GM12878 (cell line): Measurements from ENCODE around the gene EPHA1. TPM values are rescaled to one million over a fixed set of nuclear protein-coding genes. Genes with fewer than 3 reads are reported as not detected.

ENCODE experiments used
- ATAC-seq: fragments of 200-7000 bp; cut with Tn5 transposase; 3 replicates; pipeline ENCODE4 v1.9.1; 2020; ENCODE audit warnings: mild to moderate bottlenecking, moderate library complexity
- BruUV-seq: library from RNA; stranded (reverse); fragments of 400-500 nt; replicated peaks from 2 replicates; lab custom pipeline; 2021; lab: Mats Ljungman, UMichigan
- CTCF ChIA-PET: fragments of 300-600 bp; sonication (Branson Sonifier 250); formaldehyde crosslinking; extraction: SDS; loops from one replicate; lab custom pipeline; 2021; ENCODE audit warnings: inconsistent platforms; lab: Yijun Ruan, JAX
- POLR2A ChIA-PET: fragments of 350-600 bp; formaldehyde crosslinking; extraction: SDS; loops from one replicate; lab custom pipeline; 2021; ENCODE audit warnings: inconsistent platforms; lab: Charles Lee
- RAD21 ChIA-PET: fragments of 300-600 bp; sonication (Branson Sonifier 250); formaldehyde crosslinking; loops from one replicate; lab custom pipeline; 2023; ENCODE audit warnings: antibody characterized with exemption; ENCODE audit not compliant: unreplicated experiment; lab: Charles Lee
- SMC1A ChIA-PET: fragments of 300-600 bp; sonication (Branson Sonifier 250); formaldehyde crosslinking; loops from one replicate; lab custom pipeline; 2023; ENCODE audit not compliant: unreplicated experiment, uncharacterized antibody; lab: Charles Lee
- DNase-seq: peaks from one replicate; pipeline ENCODE4 v3.0.0-alpha.2; 2011; ENCODE audit warnings: low read depth, low spot score
- FAIRE-seq: peaks from 3 replicates; lab custom pipeline; 2011; peaks lifted over from hg19 to GRCh38; lab: Jason Lieb, UNC
- H2AFZ ChIP-seq: 2 replicates; pipeline ENCODE4 v1.6.0; 2011; ENCODE audit warnings: low read depth, low read length, control low read depth; ENCODE audit not compliant: control insufficient read depth
- H3K27ac ChIP-seq: 2 replicates; pipeline ENCODE4 v1.5.1; 2011; ENCODE audit warnings: control low read depth; ENCODE audit not compliant: control insufficient read depth, insufficient read depth
- H3K27me3 ChIP-seq, 2 experiments: replicated peaks in 1 of 2; 2 replicates each; pipeline versions ENCODE4 v1.6.0 to v1.6.1; 2011; ENCODE audit warnings: low read length in 1 of 2; ENCODE audit not compliant: control insufficient read depth in 2 of 2, insufficient read depth in 2 of 2
- H3K36me3 ChIP-seq, 2 experiments: 2 replicates each; pipeline ENCODE4 v1.5.1; 2011; ENCODE audit warnings: low read length in 1 of 2; ENCODE audit not compliant: control insufficient read depth in 2 of 2, insufficient read depth in 2 of 2
- H3K4me1 ChIP-seq: 2 replicates; pipeline ENCODE4 v1.6.1; 2011; ENCODE audit warnings: mild to moderate bottlenecking, low read length, moderate library complexity, mixed read lengths; ENCODE audit not compliant: control insufficient read depth, insufficient read depth
- H3K4me2 ChIP-seq: 2 replicates; pipeline ENCODE4 v1.6.0; 2011; ENCODE audit warnings: control low read depth; ENCODE audit not compliant: control insufficient read depth, insufficient read depth
- H3K4me3 ChIP-seq: fragments of 200-600 bp; sonication (generic); 2 replicates; pipeline ENCODE4 v1.5.1; 2016
- H3K79me2 ChIP-seq: 2 replicates; pipeline ENCODE4 v1.6.0; 2011; ENCODE audit warnings: low read length; ENCODE audit not compliant: control insufficient read depth, insufficient read depth
- H3K9ac ChIP-seq: 2 replicates; pipeline ENCODE4 v1.8.0; 2011; ENCODE audit warnings: low read length, control low read depth, mixed read lengths; ENCODE audit not compliant: control insufficient read depth, insufficient read depth
- H3K9me3 ChIP-seq: replicated peaks from 3 replicates; pipeline ENCODE4 v1.5.1; 2011; ENCODE audit warnings: mild to moderate bottlenecking, low read length; ENCODE audit not compliant: control insufficient read depth, insufficient read depth
- H4K20me1 ChIP-seq: 2 replicates; pipeline ENCODE4 v1.6.0; 2011; ENCODE audit not compliant: control insufficient read depth, insufficient read depth
- E4F1 ChIP-seq: fragments of 450-650 bp; IDR thresholded peaks from 2 replicates; pipeline ENCODE4 v1.6.1; 2018; ENCODE audit warnings: borderline replicate concordance, mild to moderate bottlenecking; ENCODE audit not compliant: partially characterized antibody
- FOXM1 ChIP-seq: IDR thresholded peaks from 2 replicates; pipeline ENCODE4 v1.6.1; 2012; ENCODE audit warnings: low read depth, mild to moderate bottlenecking, inconsistent platforms, low read length, moderate library complexity
- JUND ChIP-seq: IDR thresholded peaks from 2 replicates; pipeline ENCODE4 v1.6.1; 2012; ENCODE audit warnings: low read depth, mild to moderate bottlenecking, low read length, improper control_type of control experiment, moderate library complexity
- MYB ChIP-seq: fragments of 150-350 bp; IDR thresholded peaks from 2 replicates; pipeline ENCODE4 v1.6.1; 2014; ENCODE audit warnings: mild to moderate bottlenecking, low read depth, low read length, borderline replicate concordance
- NBN ChIP-seq: fragments of 450-650 bp; IDR thresholded peaks from 2 replicates; pipeline ENCODE4 v1.6.1; 2016
- PML ChIP-seq: IDR thresholded peaks from 2 replicates; pipeline ENCODE4 v1.6.1; 2012; ENCODE audit warnings: low read length, inconsistent platforms
- POU2F2 ChIP-seq: IDR thresholded peaks from 3 replicates; pipeline ENCODE4 v1.6.1; 2011; ENCODE audit warnings: low read depth, mild to moderate bottlenecking, low read length, borderline replicate concordance
- RELA ChIP-seq: fragments of 450-650 bp; IDR thresholded peaks from 2 replicates; pipeline ENCODE4 v1.8.0; 2014; ENCODE audit warnings: borderline replicate concordance; ENCODE audit not compliant: partially characterized antibody
- RELB ChIP-seq: fragments of 450-650 bp; IDR thresholded peaks from 2 replicates; pipeline ENCODE4 v1.6.1; 2017; ENCODE audit warnings: low read depth, mild to moderate bottlenecking, moderate library complexity
- RUNX3 ChIP-seq: IDR thresholded peaks from 2 replicates; pipeline ENCODE4 v1.6.1; 2012; ENCODE audit warnings: low read length, inconsistent platforms
- SRF ChIP-seq, 2 experiments: IDR thresholded peaks; 2 replicates each; pipeline ENCODE4 v1.6.1; 2011; ENCODE audit warnings: low read depth in 2 of 2, low read length in 2 of 2, mild to moderate bottlenecking in 1 of 2, moderate library complexity in 1 of 2
- TAF1 ChIP-seq: IDR thresholded peaks from 2 replicates; pipeline ENCODE4 v1.6.1; 2011; ENCODE audit warnings: mild to moderate bottlenecking, low read depth, low read length, borderline replicate concordance
- USF1 ChIP-seq: IDR thresholded peaks from 2 replicates; pipeline ENCODE4 v1.6.1; 2011; ENCODE audit warnings: borderline replicate concordance, low read depth, mild to moderate bottlenecking, moderate library complexity, mixed read lengths, low read length; ENCODE audit not compliant: insufficient read depth; ENCODE audit errors: extremely low read length
- ZBTB33 ChIP-seq: fragments of 450-650 bp; IDR thresholded peaks from 2 replicates; pipeline ENCODE4 v1.6.1; 2017; ENCODE audit warnings: mild to moderate bottlenecking
- ZSCAN29 ChIP-seq: fragments of 450-650 bp; IDR thresholded peaks from 2 replicates; pipeline ENCODE4 v1.6.1; 2017; ENCODE audit warnings: mild to moderate bottlenecking, moderate library complexity
- WGBS: methylation state at CpG from one replicate; pipeline ENCODE4 v1.1.6; 2016; ENCODE audit warnings: low lambda C conversion rate; ENCODE audit not compliant: insufficient replicate concordance, insufficient coverage; ENCODE audit errors: missing lambda C conversion rate; 5-methylcytosine and 5-hydroxymethylcytosine counted together
- in situ Hi-C: fragments of 300-500 bp; cut with MboI; formaldehyde crosslinking; loops from 9 replicates; pipeline ENCODE4 v1.14.3; 2018; ENCODE audit warnings: mixed read lengths
- intact Hi-C: fragments of 100-400 bp; cut with micrococcal nuclease; formaldehyde crosslinking; loops from one replicate; pipeline ENCODE4 v1.14.2; 2022; ENCODE audit not compliant: unreplicated experiment
- polyA plus RNA-seq, 11 experiments: library from polyadenylated mRNA; depleted of rRNA in 4 of 11; unstranded in 6 of 11; stranded (reverse) in 5 of 11; fragments of >200 nt; fragmentation: Nextera tagmentation in 4 of 11; fragmentation: Illumina TruSeq in 1 of 11; extraction: Ambion mirVana in 4 of 11; extraction: Trizol in 1 of 11; gene quantifications; 1 replicate in 1 of 11; 2 replicates in 10 of 11; pipeline versions ENCODE4 v1.2.1 to v1.2.3, GENCODE V29; 2011 to 2016; ENCODE audit warnings: inconsistent platforms in 2 of 11, missing spikeins in 2 of 11, low read depth in 1 of 11
- total RNA-seq, 4 experiments: library from RNA; depleted of rRNA in 3 of 4; stranded (reverse); fragments of >200 nt in 3 of 4; fragmentation: Illumina TruSeq in 1 of 4; extraction: Trizol in 1 of 4; gene quantifications; 2 replicates each; pipeline versions ENCODE4 v1.2.1 to v1.2.3, GENCODE V29; 2013 to 2021

The EPHA1 gene
- total and polyA plus RNA-seq, 10 of the 15 experiments (the other 5 are each of a cell fraction or from before 2014, with no cell fraction given): 0.11 to 0.35 (median 0.24) TPM; not detected in 6

GRCh38 chr7:143439866-143440265 is 31.2 kb upstream of the EPHA1 start (continued):
- TF ChIP-seq JUND (no peak), POU2F2 (no peak), RELB (no peak)

- TF ChIP-seq PML (no peak), SRF (IDR thresholded peaks at IDR 0.05; ENCODE audit: low read depth in 2 of 2, low read length in 2 of 2) (no peak), ZBTB33 (no peak), MYB (no peak), RUNX3 (no peak), NBN (no peak), TAF1 (no peak), FOXM1 (no peak), E4F1 (no peak), USF1 (no peak), ZSCAN29 (no peak), JUND (no peak), RELA (no peak)
- 15% methylated on average over 4 of the region's 4 CpGs for WGBS
- no peak overlapping the region for H3K9ac ChIP-seq
- no peaks in the 10 kb centered on the region for H3K36me3 ChIP-seq
- in situ Hi-C loops: no loop called here
- FAIRE-seq: no peak
- H3K4me2 ChIP-seq: no peak overlapping the region
- H3K4me1 ChIP-seq: no peaks in the 10 kb centered on the region
- BruUV-seq: no TSS peak
- intact Hi-C loops: no loop called here
- no peak for ATAC-seq
- DNase-seq: no peak
- ChIA-PET CTCF (no interaction called here), POLR2A (no interaction called here), SMC1A (no interaction called here), RAD21 (no interaction called here)
- no peaks in the 10 kb centered on the region for H3K79me2 ChIP-seq
- H4K20me1 ChIP-seq: no peaks in the 10 kb centered on the region
- H3K9me3 ChIP-seq: no peaks in the 10 kb centered on the region
- no peaks in the 10 kb centered on the region; a peak in 1 of 4 replicates for H3K27me3 ChIP-seq
- no peak overlapping the region for H3K4me3 ChIP-seq
- no peak overlapping the region for H2AFZ ChIP-seq
- no peak overlapping the region for H3K27ac ChIP-seq
These were observed 28.9 kb upstream of the EPHA1 start for GRCh38 chr7:143437578-143437977.
